HepG2 (cell line): Measurements from ENCODE around the gene ZSCAN20. TPM values are rescaled to one million over a fixed set of nuclear protein-coding genes. Genes with fewer than 3 reads are reported as not detected.
A peak's percentile ranks its signal among the peaks of the same experiment; 100 is the strongest.

Experiments
- ETS1 ChIP-seq: sonication (generic); formaldehyde crosslinking; IDR thresholded peaks from 2 replicates; pipeline ENCODE4 v1.4.0; 2020; ENCODE audit warnings: missing genetic modification reagents
- ETV6 ChIP-seq: sonication (generic); formaldehyde crosslinking; conservative IDR thresholded peaks from 2 replicates; pipeline ENCODE4 v1.4.0; 2020; ENCODE audit warnings: missing genetic modification reagents
- FOXO1 ChIP-seq: sonication (generic); formaldehyde crosslinking; IDR thresholded peaks from 2 replicates; pipeline ENCODE4 v1.4.0; 2020; ENCODE audit warnings: missing genetic modification reagents
- PAF1 ChIP-seq: IDR thresholded peaks from 2 replicates; pipeline ENCODE4 v1.6.1; 2016; ENCODE audit warnings: missing genetic modification reagents, missing compliant biosample characterization
- STAT6 ChIP-seq: sonication (generic); formaldehyde crosslinking; IDR thresholded peaks from 2 replicates; pipeline ENCODE4 v1.4.0; 2020; ENCODE audit warnings: missing genetic modification reagents, mild to moderate bottlenecking, borderline replicate concordance
- polyA plus RNA-seq, 8 experiments: library from polyadenylated mRNA; depleted of rRNA in 3 of 8; stranded (reverse) in 7 of 8; unstranded in 1 of 8; fragments of >200 nt; fragmentation: Illumina TruSeq in 4 of 8; extraction: Trizol in 4 of 8; gene quantifications; 2 replicates each; pipeline versions ENCODE4 v1.2.1 to v1.2.3, GENCODE V29; 2011 to 2016; ENCODE audit warnings: low read depth in 4 of 8, missing spikeins in 1 of 8, mixed read lengths in 1 of 8; ENCODE audit not compliant: insufficient read depth in 1 of 8
- total RNA-seq, 5 experiments: library from RNA; depleted of rRNA; stranded (reverse); fragments of >200 nt; fragmentation: Illumina TruSeq; extraction: Trizol; gene quantifications; 2 replicates each; pipeline ENCODE4 v1.2.3, GENCODE V29; 2016; ENCODE audit warnings: low read depth in 1 of 5
- TF ChIP-seq, protein P1 (sequence below): sonication (generic); formaldehyde crosslinking; IDR thresholded peaks from 2 replicates; pipeline ENCODE4 v1.5.0; 2020; ENCODE audit warnings: missing genetic modification reagents, mild to moderate bottlenecking, borderline replicate concordance
- TF ChIP-seq, protein P2 (sequence below): sonication (generic); formaldehyde crosslinking; IDR thresholded peaks from 2 replicates; pipeline ENCODE4 v1.5.0; 2020; ENCODE audit warnings: mild to moderate bottlenecking, missing genetic modification reagents, moderate library complexity
- TF ChIP-seq, protein P3 (sequence below): sonication (generic); formaldehyde crosslinking; IDR thresholded peaks from 2 replicates; pipeline ENCODE4 v1.4.0; 2020; ENCODE audit warnings: missing genetic modification reagents

Gene ZSCAN20
- total and polyA plus RNA-seq, 2 of the 13 experiments (the other 11 are each of a cell fraction or from before 2014, with no cell fraction given) = 1.1 to 2.8 TPM

DNA sequence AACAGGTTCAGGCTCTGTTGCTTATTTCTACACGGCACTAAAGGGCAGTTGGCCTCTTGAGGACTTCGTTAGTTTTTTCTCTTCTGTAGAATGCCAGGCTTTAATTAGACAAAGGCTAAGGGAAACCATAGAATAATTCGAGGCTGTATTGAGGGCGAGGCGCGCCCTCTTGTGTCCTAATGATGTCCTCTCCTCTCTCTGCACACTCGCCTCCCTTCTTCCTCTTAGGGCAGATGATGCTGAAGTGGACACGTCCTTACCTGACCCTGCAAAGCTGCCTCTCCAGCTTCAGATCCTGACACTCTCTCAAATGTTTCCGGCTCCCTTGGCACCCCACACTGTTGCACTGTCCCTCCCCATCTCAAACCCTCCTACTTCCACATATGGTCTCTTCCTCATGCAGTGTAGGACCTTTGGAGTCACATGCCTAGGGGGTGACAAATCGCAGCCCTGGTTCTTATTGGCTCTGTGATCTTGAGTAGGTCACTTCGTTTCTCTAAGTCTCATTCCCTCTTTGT lies 1.9 kb upstream of the ZSCAN20 start (continued):
- no peak for TF ChIP-seq STAT6 (CRISPR knock-in tag)
- TF ChIP-seq FOXO1 (CRISPR knock-in tag) = peak; percentile 45; the same call in 1 of the 2 replicates
- TF ChIP-seq, protein P1, sequence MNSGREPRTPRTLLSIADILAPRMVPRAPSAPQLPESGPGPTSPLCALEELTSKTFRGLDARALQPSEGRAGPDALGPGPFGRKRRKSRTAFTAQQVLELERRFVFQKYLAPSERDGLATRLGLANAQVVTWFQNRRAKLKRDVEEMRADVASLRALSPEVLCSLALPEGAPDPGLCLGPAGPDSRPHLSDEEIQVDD (CRISPR knock-in tag) = no peak
- TF ChIP-seq ETV6 = 0 out of 2 replicates have a peak, but pooled peaks have one; percentile 39
- TF ChIP-seq ETS1 (CRISPR knock-in tag) = no peak
- TF ChIP-seq, protein P2, sequence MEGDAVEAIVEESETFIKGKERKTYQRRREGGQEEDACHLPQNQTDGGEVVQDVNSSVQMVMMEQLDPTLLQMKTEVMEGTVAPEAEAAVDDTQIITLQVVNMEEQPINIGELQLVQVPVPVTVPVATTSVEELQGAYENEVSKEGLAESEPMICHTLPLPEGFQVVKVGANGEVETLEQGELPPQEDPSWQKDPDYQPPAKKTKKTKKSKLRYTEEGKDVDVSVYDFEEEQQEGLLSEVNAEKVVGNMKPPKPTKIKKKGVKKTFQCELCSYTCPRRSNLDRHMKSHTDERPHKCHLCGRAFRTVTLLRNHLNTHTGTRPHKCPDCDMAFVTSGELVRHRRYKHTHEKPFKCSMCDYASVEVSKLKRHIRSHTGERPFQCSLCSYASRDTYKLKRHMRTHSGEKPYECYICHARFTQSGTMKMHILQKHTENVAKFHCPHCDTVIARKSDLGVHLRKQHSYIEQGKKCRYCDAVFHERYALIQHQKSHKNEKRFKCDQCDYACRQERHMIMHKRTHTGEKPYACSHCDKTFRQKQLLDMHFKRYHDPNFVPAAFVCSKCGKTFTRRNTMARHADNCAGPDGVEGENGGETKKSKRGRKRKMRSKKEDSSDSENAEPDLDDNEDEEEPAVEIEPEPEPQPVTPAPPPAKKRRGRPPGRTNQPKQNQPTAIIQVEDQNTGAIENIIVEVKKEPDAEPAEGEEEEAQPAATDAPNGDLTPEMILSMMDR (CRISPR knock-in tag) = peak; percentile 87
- TF ChIP-seq, protein P3, sequence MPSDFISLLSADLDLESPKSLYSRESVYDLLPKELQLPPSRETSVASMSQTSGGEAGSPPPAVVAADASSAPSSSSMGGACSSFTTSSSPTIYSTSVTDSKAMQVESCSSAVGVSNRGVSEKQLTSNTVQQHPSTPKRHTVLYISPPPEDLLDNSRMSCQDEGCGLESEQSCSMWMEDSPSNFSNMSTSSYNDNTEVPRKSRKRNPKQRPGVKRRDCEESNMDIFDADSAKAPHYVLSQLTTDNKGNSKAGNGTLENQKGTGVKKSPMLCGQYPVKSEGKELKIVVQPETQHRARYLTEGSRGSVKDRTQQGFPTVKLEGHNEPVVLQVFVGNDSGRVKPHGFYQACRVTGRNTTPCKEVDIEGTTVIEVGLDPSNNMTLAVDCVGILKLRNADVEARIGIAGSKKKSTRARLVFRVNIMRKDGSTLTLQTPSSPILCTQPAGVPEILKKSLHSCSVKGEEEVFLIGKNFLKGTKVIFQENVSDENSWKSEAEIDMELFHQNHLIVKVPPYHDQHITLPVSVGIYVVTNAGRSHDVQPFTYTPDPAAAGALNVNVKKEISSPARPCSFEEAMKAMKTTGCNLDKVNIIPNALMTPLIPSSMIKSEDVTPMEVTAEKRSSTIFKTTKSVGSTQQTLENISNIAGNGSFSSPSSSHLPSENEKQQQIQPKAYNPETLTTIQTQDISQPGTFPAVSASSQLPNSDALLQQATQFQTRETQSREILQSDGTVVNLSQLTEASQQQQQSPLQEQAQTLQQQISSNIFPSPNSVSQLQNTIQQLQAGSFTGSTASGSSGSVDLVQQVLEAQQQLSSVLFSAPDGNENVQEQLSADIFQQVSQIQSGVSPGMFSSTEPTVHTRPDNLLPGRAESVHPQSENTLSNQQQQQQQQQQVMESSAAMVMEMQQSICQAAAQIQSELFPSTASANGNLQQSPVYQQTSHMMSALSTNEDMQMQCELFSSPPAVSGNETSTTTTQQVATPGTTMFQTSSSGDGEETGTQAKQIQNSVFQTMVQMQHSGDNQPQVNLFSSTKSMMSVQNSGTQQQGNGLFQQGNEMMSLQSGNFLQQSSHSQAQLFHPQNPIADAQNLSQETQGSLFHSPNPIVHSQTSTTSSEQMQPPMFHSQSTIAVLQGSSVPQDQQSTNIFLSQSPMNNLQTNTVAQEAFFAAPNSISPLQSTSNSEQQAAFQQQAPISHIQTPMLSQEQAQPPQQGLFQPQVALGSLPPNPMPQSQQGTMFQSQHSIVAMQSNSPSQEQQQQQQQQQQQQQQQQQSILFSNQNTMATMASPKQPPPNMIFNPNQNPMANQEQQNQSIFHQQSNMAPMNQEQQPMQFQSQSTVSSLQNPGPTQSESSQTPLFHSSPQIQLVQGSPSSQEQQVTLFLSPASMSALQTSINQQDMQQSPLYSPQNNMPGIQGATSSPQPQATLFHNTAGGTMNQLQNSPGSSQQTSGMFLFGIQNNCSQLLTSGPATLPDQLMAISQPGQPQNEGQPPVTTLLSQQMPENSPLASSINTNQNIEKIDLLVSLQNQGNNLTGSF (CRISPR knock-in tag) = no peak
- no peak for TF ChIP-seq PAF1 (CRISPR knock-in tag)
